GM18909 (cell line): ENCODE measurements around the gene PTPRR.
"Not testable (repeated sequence)": the region's sequence is repeated elsewhere in the genome, so short reads cannot be mapped to it uniquely, and the experiment has no call there.

ENCODE experiments used
- ATAC-seq: cut with Tn5 transposase; IDR thresholded peaks from one replicate; pipeline ENCODE4 v1.9.1; 2021; ENCODE audit warnings: mild to moderate bottlenecking; ENCODE audit not compliant: unreplicated experiment, poor library complexity

Gene PTPRR

DNA sequence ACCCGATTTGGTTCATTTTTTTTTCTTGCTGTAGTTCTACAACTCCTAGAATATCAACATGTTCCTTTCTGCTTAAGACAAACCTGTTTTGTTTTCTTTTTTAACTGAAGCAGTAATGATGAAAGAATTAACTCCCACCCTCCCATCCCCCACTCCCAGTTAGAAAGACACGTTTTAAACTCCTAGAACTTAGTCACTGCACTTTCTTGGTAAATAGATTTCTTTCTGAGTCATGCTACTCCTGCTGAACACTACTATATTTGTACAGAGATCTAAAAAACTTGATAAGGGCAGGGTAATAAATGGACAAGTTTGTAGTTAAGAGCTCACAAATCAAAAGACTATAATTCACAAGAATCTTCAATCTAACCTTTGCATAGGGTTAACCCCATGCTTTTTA lies 164.4 kb downstream of the PTPRR start:
- ATAC-seq: no peak

DNA sequence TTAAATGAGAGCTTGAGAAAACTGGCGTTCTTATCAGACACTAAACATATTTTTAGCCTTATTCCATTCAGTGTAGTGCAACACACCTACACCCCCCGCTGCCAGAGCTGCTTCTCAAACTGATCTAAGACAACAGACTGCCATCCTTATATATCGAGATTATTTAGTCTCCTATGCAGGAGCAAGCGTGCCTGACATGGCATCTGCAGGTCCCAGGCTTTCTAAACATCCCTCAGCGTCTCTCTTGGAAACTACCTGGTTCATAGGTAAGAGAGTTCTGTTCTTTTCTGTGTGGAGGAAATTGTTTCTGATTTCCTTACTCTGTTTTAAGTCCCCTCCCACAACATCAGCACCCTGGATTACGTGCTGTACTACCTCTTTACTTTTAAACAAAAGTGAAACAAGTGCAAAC lies 166.2 kb downstream of the PTPRR start:
- ATAC-seq: no peak

DNA sequence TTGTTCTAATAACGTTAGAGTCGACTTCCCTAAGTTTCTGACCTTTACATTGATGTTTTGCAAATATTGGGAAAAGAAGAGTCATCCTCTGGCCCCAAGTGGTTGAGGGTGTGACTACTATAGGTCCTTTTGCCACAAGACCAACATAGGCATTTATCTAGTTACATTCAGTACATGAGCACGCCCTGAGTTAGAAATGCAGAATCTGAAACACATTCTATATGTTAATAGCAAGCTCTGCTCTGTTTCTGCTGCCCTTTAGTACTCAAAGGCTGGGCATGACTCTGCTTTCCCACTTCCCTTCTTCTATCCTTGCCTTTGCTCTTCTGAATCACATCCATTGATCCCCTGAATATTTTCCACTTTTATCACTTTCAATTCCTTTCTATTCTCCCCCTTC lies 168.2 kb downstream of the PTPRR start:
- ATAC-seq: no peak

DNA sequence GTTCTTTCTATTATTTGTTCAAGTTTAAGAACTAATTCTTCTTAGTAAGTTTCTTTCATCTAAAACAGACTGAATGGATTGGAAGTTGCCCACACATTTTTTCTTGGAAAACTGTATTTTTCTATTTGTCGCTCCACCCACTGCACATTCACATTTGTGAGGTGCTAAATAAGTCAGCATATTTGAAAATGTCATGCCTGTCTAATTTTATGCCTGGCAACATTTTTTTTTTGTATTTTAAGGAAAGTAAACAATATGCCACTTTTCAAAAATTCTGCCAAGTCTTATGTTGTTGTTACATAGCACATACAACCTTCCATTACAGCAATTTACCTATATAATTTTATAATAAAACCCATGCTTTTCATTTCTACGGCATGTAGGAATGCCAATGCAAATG lies 170.6 kb downstream of the PTPRR start:
- ATAC-seq: no peak

DNA sequence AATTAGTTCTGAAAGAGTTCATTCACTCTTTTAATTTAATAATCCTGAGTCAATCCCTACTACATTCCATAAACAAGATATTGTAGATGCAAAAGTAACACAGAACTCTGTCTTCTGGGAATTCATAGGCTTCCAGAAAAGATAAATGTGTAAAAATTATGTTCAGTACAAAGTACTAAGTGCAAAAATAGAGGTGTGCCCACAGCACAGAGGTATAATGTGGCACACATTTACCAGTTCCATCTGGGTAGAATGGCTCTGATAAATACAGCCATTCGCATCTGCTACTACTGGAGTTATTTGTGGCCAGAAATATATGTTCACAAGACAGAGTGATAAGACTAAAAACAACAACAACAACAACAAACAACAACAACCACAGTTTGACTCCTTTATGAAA lies 171.7 kb downstream of the PTPRR start:
- no peak for ATAC-seq

DNA sequence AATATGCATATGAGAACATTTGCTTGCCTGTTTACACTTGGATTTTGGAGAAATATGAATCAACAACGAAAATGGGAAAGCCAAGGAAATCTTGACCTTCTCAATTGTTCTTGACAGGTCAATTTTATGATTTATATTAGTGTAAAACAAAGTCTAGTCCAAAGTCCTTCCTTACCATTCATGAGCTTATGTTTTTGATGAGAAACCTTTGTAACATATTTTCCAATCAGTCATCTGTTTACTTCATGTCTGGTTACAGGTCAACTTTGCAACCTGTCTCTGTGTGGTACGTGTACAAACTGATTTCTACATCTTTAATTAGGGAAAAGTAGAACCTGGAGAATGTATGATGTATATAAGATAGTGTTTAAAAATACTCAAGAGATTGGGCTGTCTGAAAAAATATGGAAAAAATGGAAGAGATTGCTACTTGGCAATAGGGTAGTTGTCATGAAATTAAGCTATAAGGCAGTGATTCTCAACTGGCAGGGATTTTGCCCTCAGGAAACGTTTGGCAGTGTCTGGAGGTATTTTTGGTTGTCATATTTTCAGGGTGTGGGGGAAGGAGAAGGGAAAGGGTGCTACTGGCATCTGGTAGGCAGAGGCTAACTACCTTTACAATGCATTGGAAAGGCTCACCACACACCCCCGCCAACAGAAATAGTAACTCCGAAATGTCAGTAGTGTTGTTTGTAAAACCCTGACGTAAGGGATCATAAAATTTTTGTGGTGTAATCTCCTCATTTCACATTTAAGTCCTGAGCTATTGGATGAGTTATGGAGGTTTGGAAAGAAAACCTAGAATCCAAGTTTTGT lies 172.9 kb downstream of the PTPRR start:
- ATAC-seq: no peak

DNA sequence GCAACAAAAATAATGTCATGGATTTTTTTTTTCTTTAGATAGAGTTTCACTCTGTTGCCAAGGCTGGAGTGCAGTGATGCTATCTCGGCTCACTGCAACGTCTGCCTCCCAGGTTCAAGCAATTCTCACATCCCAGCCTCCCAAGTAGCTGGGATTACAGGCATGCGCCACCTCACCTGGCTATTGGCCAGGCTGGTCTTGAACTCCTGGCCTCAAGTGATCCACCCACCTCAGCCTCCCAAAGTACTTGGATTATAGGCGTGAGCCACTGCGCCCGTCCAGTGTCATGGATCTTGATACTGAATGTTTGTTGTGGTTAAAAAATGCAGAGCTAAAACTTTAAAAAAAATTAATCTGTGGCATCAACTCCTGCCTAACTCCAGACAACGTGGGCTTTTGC lies 175.5 kb downstream of the PTPRR start:
- ATAC-seq: no peak

DNA sequence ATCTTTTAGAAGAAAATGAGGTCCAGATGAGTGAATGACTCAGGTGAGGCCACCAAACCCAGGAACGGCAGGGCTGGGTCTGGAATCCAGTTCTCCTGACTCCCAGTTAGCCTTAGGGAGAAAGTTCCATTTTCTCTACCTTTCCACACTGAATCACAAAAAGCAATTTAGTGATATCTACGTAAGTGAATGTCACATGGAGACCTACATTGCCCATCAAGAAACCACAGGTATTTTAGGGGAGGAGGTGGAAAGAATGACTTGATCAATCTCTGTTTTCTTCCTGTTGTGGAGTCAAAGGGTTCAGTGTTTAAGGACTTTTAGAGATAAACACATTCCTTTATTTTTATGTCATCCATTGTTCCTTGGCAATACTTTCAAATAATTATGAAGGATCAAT lies 176.4 kb downstream of the PTPRR start:
- ATAC-seq: no peak

DNA sequence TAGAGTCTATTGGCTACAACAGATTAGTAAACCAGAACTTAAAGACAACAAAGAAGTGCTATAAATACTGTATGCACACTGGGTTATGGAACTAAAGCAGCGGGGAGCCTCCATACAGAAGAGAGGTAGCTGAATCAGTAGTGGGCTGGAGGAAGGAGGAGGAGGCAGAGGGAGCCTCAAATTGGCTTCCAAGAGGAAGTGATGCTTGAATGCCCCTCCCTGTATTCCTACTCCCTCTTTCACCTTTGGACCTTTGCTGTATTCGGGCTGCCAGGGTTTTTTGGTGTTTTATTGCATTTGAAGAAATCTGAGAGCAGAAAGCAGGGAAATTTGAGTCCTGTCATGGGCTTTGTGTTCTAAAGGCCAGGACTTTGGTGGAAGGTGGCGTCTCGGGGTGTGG lies 179.3 kb downstream of the PTPRR start:
- no peak for ATAC-seq

DNA sequence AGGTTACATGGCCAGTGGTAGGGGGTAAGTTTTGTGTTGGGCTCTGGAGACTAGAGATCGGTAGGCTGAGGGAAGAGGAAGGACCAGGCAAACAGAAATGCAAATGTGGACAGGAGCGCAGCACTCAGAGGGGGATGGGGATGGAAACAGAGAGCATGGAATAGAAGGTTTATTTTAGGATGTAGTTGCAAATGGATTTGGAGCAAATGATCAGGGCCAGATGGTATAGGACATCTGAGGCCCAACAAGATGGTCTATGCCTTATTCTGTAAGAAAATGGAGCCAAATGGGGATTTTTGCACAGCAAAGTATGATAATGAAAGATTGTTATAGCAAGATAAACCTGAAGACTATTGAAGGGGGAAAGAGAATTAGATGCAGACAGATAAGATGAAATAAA lies 180.8 kb downstream of the PTPRR start:
- ATAC-seq: no peak

DNA sequence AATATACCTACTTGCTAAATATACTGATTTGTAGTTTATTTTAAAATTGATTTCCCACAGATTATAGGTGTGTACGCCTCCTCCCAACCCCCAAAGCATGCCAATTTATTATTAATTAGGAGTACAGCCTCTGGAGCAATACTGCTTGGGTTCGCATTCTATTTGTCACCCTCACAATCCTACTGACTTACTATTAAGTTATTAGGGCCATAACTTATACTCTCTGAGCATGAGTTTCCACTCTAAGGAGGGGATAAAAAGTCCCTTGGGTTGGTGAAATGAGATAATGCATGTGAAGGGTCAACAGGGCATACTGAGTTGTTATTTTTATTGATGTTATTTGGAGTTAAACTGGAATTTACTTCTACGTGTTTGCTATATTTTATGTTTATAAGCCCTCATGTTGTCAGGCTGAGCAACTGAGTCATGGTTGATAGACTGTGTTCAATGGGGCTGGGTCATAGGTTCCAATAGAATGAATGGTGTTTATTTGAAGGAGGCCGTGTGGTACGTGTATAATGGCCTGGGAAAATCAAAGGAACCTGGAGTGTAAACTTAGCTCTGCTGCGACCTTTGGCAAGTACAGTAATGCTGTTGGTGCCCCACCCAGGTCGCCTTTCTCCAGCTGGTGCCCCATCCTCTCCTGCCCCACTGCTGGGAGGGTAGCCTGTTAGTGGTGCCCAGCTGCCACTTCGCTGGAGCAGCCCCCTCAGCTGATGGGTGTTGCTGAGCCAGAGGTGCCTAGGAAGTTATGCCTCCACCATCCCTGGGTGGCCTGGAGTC lies 184.0 kb downstream of the PTPRR start:
- ATAC-seq: no peak

DNA sequence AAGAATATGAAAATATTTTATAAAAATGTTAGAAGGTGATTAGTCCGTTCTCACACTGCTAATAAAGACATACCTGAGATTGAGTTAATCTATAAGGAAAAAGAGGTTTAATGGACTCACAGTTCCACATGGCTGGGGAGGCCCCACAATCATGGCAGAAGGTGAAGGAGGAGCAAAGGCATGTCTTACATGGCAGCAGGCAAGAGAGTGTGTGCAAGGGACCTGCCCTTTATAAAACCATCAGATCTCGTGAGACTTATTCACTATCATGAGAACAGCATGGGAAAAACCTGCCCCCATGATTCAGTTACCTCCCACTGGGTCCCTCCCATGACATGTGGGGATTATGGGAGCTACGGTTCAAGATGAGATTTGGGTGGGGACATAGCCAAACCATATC lies 185.3 kb downstream of the PTPRR start:
- not testable (repeated sequence) for ATAC-seq

DNA sequence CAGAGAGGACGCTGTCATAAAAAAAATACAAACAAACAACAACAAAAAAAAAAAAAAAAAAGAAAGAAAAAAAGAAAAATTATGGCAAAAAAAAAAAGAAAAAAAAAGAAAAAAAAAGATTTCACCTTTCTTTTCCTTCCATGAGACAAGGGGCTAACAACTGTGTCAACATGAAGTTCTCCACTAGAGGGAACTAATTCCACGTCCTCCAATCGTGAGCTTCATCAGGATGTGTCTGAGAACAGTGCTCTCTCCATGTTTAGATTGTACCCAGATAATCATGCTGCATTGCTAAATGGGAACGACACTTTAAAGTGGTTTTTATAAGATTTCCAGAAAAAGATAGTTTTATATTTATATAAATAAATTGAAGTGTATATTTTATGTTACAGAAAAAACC lies 187.2 kb downstream of the PTPRR start:
- ATAC-seq: peak; percentile 90

DNA sequence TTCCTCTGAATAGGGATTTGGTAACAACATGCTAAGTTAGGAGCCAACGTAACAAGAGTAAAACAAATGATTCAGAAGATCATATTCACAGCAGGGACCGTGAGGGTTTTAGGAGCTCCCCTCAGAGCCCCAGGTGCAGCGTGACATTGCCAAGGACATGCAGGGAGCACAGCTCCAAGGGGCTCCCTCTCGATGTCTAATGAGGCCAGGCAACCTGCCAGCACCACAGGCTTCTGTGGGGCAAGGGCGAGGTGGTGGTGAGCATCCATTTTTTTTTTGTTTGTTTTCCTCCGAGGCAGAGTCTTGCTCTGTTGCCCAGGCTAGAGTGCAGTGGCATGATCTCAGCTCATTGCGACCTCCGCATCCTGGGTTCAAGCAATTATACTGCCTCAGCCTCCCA lies 188.3 kb downstream of the PTPRR start:
- no peak for ATAC-seq

DNA sequence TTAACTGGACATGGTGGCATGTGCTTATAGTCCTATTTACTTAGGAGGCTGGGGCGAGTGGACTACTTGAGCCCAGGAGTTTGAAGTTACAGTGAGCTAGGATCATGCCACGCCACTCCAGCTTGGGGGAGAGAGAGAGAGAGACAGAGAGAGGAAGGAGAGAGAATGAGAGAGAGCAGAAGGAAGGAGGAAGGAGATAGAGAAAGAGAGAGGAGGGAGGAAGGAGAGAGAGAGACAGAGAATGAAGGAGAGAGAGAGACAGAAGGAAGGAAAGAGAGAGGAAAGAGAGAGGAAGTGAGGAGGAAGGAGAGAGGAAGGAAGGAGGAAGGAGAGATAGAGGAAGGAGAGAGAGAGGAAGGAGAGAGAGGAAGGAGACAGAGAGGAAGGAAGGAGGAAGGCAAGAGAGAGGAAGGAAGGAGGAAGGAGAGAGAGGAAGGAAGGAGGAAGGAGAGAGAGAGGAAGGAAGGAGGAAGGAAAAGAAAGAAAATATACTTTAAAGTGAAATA lies 189.8 kb downstream of the PTPRR start:
- no peak for ATAC-seq

DNA sequence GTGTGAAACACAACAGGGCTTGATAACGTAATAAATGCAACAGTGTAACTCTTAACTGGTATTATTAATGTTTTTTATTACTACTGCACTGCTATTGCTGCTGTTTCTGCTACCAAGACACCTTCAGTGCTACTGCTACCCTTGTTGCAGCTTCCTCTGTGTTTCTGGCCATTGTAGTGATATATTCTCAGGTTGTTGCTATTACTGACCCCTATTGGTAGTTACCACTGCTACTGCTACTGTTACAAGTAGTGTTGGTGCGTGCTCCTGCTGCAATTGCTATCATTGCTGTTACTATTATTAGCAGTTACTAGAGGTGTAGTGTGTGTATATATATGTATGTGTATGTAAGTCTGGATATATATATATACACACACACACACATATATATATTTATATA lies 196.1 kb downstream of the PTPRR start:
- peak; percentile 60 for ATAC-seq

DNA sequence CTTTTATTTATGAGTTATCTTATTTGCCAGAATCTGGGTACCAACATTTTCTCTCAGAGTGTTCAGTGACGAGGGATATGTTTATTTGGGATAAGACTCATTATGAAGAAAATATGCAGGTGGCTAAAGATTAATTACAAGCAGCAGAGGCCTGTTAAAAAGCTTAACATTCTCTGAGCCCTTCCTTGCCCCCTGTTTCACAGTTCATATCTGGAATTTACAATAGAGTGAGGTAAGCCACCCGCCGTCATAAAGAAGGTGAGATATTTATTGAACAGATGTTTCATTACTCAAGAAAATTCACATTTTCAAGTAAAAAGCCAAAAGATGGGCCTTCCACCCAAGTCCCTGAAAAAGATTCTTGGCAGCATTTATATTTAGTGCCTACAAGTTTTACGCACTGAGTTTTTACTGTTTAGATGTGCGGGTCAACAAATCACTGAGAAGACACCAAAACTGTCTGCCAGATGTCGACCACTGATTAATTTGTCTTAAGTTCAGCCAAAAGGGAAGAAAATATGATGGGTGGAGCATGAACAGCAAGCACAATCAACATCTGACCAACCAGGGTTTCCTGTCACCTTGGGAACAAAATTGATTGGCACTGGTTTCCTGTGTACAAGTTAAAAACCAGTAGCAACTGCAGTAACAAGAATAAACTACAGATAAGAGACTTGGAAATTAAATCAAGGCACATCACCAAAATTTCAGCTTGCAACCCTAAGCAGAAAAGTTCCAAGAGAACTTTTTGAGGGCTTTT lies 197.8 kb downstream of the PTPRR start:
- ATAC-seq: no peak

DNA sequence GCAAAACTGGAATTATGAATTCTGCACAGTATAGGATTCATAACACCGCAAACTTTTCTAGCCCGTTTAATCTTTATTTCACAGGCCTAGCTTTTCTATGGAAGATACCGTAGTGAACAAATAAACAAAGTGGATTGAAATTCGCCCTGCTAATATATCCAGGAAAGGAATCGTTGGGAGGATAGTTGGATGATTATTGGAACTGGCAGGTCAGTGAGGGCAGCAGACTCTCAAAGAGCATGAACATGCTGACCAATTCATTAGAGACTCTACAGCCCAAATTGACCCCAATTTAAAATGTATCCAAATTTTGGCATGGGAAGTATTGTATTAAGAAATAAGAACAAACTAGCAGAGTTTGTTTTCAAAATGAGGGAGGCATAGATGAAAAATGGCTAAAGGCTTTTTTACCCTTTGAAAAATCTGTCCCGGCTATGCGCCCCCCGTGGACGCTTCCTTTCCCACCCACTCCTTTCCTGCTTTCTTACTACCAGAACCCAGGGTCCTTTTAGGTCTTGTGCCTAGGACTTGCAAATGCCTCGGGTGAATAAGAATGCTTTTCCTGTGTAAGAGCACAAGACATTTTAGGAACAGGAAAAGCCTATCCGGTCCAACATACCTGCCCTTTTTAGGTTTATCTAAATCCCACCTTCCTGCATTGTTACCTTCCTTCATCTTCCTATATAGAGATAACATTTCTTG lies 198.7 kb downstream of the PTPRR start:
- ATAC-seq: no peak

DNA sequence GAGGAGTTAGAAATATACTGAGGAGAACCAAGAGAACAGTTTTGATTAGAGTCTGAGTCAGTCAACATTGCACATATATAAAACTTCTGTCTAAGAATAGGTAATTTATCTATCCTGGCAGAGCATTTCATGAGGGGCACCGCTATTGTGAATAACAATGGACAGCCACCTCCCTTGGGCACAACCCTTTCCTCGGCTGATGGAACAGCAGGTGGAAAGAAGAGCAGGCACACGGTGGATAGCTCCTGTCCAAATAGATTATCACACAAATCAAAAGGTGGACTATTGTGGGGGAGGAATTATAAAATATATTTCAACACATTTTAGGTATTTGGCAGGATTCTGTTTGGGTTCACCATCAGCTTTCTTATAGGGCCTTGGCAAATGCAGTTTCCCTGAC lies 199.3 kb downstream of the PTPRR start:
- ATAC-seq: no peak

DNA sequence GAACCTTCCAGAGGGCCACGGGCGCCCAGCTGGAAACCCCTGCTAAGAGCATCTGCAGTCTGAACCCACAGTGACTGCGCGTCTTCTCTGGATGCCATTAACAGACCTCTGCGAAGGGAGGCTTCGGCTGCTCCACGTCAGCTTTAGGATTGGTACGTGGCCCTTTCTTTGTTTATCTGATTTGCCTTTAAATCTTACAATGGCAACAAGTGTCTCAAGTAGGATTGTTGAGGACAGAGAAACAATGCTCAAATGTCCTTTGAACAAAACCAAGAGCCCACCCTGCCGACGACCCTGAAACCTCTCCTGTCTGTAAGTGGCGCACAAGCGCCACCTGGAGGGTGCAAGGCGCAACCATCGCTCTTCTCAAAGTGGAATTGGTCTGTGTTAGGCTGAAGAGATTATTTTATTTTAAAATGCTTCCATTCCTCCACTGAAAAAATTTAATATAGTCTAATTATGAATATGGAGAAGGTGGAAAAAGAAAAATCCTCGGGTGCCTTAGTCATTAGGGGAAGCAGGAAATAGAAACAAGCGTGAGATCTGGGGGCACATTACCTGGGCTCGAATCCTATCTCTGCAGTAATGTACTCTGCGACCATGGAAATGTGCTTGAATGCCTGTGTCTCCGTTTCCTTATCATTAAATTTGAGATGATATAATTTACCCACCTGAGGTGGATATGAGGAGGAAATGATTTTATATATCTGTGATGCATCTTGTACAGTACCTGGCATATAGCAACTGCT lies 200.7 kb downstream of the PTPRR start:
- no peak for ATAC-seq
